SKM-1 (cell line): ENCODE measurements around the gene MCHR1.
A peak's percentile ranks its signal among the peaks of the same experiment; 100 is the strongest.

Experiments
- DNase-seq: peaks from one replicate; lab custom pipeline; 2025; ENCODE audit not compliant: unreplicated experiment; lab: John Stamatoyannopoulos, UW

MCHR1 gene

GRCh38 chr22:40679249-40679963, at the start of gene MCHR1:
Gene MCHR1 (plus strand): TSS chr22:40679484. CDS start chr22:40679653, 169 bp downstream.
- no peak for DNase-seq

GRCh38 chr22:40631925-40632324, 47.4 kb upstream of the MCHR1 start:
- no peak for DNase-seq

- no peak for DNase-seq
Measured at GRCh38 chr22:40633036-40633435, 46.2 kb upstream of the MCHR1 start.

- no peak for DNase-seq
Measured at GRCh38 chr22:40634119-40634903, 45.0 kb upstream of the MCHR1 start.

GRCh38 chr22:40635043-40635939, 44.0 kb upstream of the MCHR1 start:
- no peak for DNase-seq

GRCh38 chr22:40635940-40636379, 43.3 kb upstream of the MCHR1 start:
- no peak for DNase-seq

GRCh38 chr22:40636380-40637182, 42.7 kb upstream of the MCHR1 start, which contains the start of gene MRTFA:
Gene MRTFA (minus strand): TSS chr22:40636719.
- peak; percentile 98 for DNase-seq

GRCh38 chr22:40637183-40638150, 41.8 kb upstream of the MCHR1 start:
- DNase-seq: peak; percentile 94

- DNase-seq: no peak
Measured at GRCh38 chr22:40638261-40638660, 41.0 kb upstream of the MCHR1 start.

- no peak for DNase-seq
Measured at GRCh38 chr22:40641269-40641668, 38.0 kb upstream of the MCHR1 start.

- DNase-seq: no peak
Measured at GRCh38 chr22:40642316-40642715, 37.0 kb upstream of the MCHR1 start.

GRCh38 chr22:40645579-40646197, 33.6 kb upstream of the MCHR1 start:
- no peak for DNase-seq

- DNase-seq: no peak
Measured at GRCh38 chr22:40648386-40648785, 30.9 kb upstream of the MCHR1 start.

GRCh38 chr22:40651057-40651456, 28.2 kb upstream of the MCHR1 start:
- no peak for DNase-seq

GRCh38 chr22:40651563-40652501, 27.5 kb upstream of the MCHR1 start:
- DNase-seq: peak; percentile 79

- DNase-seq: no peak
Measured at GRCh38 chr22:40653361-40653760, 25.9 kb upstream of the MCHR1 start.

GRCh38 chr22:40654522-40655167, 24.6 kb upstream of the MCHR1 start:
- no peak for DNase-seq
